ENCODE results near the gene EFCAB6. TPM values are rescaled to one million over a fixed set of nuclear protein-coding genes. Genes with fewer than 3 reads are reported as not detected.

The EFCAB6 gene
- total and polyA plus RNA-seq, 4 donors: 0.14 to 2.1 (median 0.53) TPM

GRCh38 chr22:43737150-43737828 is 74.8 kb downstream of the EFCAB6 start:
- Histone ChIP-seq H3K4me1 (ENCODE audit: control insufficient read depth in 4 of 4, insufficient read depth in 4 of 4, low read length in 3 of 4) (no peaks in the 10 kb centered on the region), H3K4me3 (ENCODE audit: low read depth in 1 of 3, low read length in 3 of 3) (no peak overlapping the region), H3K9ac (ENCODE audit: low read depth in 1 of 2, low read length in 2 of 2) (no peak overlapping the region), H3K27ac (ENCODE audit: low read depth in 1 of 2, low read length in 2 of 2) (no peak overlapping the region), H3K27me3 (ENCODE audit: control insufficient read depth in 4 of 4, insufficient read depth in 4 of 4, low read length in 3 of 4) (no peaks in the 10 kb centered on the region), H3K36me3 (ENCODE audit: control insufficient read depth in 4 of 4, insufficient read depth in 3 of 4, low read depth in 1 of 4, low read length in 3 of 4) (no peaks in the 10 kb centered on the region), H3K9me3 (ENCODE audit: control insufficient read depth in 4 of 4, low read length in 3 of 4) (no peaks in the 10 kb centered on the region)
- 93% methylated on average over 4 of the region's 4 CpGs for WGBS
- DNase-seq (ENCODE audit: low spot score): no peak
- TF ChIP-seq SP1 (IDR thresholded peaks at IDR 0.05) (no peak), MAX (IDR thresholded peaks at IDR 0.05) (no peak), HNF4A (conservative IDR thresholded peaks at IDR 0.05) (no peak), HNF4G (IDR thresholded peaks at IDR 0.05) (no peak), JUND (IDR thresholded peaks at IDR 0.05) (no peak), ATF3 (IDR thresholded peaks at IDR 0.05) (no peak), ZBTB33 (IDR thresholded peaks at IDR 0.05) (no peak), NR2F2 (IDR thresholded peaks at IDR 0.05) (no peak), RXRA (IDR thresholded peaks at IDR 0.05) (no peak), FOXA1 (IDR thresholded peaks at IDR 0.05) (no peak), YY1 (IDR thresholded peaks at IDR 0.05) (no peak), EGR1 (IDR thresholded peaks at IDR 0.05; ENCODE audit: low read depth in 2 of 2) (no peak), FOXA2 (IDR thresholded peaks at IDR 0.05) (no peak), TAF1 (conservative IDR thresholded peaks at IDR 0.05) (no peak)
- TF ChIP-seq, protein P1, sequence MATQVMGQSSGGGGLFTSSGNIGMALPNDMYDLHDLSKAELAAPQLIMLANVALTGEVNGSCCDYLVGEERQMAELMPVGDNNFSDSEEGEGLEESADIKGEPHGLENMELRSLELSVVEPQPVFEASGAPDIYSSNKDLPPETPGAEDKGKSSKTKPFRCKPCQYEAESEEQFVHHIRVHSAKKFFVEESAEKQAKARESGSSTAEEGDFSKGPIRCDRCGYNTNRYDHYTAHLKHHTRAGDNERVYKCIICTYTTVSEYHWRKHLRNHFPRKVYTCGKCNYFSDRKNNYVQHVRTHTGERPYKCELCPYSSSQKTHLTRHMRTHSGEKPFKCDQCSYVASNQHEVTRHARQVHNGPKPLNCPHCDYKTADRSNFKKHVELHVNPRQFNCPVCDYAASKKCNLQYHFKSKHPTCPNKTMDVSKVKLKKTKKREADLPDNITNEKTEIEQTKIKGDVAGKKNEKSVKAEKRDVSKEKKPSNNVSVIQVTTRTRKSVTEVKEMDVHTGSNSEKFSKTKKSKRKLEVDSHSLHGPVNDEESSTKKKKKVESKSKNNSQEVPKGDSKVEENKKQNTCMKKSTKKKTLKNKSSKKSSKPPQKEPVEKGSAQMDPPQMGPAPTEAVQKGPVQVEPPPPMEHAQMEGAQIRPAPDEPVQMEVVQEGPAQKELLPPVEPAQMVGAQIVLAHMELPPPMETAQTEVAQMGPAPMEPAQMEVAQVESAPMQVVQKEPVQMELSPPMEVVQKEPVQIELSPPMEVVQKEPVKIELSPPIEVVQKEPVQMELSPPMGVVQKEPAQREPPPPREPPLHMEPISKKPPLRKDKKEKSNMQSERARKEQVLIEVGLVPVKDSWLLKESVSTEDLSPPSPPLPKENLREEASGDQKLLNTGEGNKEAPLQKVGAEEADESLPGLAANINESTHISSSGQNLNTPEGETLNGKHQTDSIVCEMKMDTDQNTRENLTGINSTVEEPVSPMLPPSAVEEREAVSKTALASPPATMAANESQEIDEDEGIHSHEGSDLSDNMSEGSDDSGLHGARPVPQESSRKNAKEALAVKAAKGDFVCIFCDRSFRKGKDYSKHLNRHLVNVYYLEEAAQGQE (IDR thresholded peaks at IDR 0.05): no peak

- 93% methylated on average over 7 of the region's 7 CpGs for WGBS
- H3K9me3 ChIP-seq (ENCODE audit: control insufficient read depth in 4 of 4, low read length in 3 of 4): no peaks in the 10 kb centered on the region
- TF ChIP-seq, protein P1 (IDR thresholded peaks at IDR 0.05): no peak
- TF ChIP-seq JUND (IDR thresholded peaks at IDR 0.05): no peak
- TF ChIP-seq CTCF (IDR thresholded peaks at IDR 0.05; ENCODE audit: low read depth, low read length, missing input control): no peak
- TF ChIP-seq EGR1 (IDR thresholded peaks at IDR 0.05; ENCODE audit: low read depth in 2 of 2): no peak
- no peak for TF ChIP-seq SP1 (IDR thresholded peaks at IDR 0.05)
- TF ChIP-seq TAF1 (conservative IDR thresholded peaks at IDR 0.05): no peak
- no peak for TF ChIP-seq FOXA2 (IDR thresholded peaks at IDR 0.05)
- no peak for TF ChIP-seq ATF3 (IDR thresholded peaks at IDR 0.05)
- no peak for TF ChIP-seq GABPA (IDR thresholded peaks at IDR 0.05 in 1 of 2, conservative IDR thresholded peaks at IDR 0.05 in 1 of 2)
- no peak for TF ChIP-seq MAX (IDR thresholded peaks at IDR 0.05)
- TF ChIP-seq NR2F2 (IDR thresholded peaks at IDR 0.05): no peak
- TF ChIP-seq RAD21 (IDR thresholded peaks at IDR 0.05): no peak
- no peak for TF ChIP-seq FOXA1 (IDR thresholded peaks at IDR 0.05)
- no peak for TF ChIP-seq HNF4A (conservative IDR thresholded peaks at IDR 0.05)
- no peak for TF ChIP-seq YY1 (IDR thresholded peaks at IDR 0.05)
Measured at GRCh38 chr22:43736651-43737050, 75.5 kb downstream of the EFCAB6 start.

More at GRCh38 chr22:43736651-43737050, 75.5 kb downstream of the EFCAB6 start:
- Histone ChIP-seq H3K27ac (ENCODE audit: low read depth in 1 of 2, low read length in 2 of 2) (no peak overlapping the region), H3K36me3 (ENCODE audit: control insufficient read depth in 4 of 4, insufficient read depth in 3 of 4, low read depth in 1 of 4, low read length in 3 of 4) (no peaks in the 10 kb centered on the region), H3K9ac (ENCODE audit: low read depth in 1 of 2, low read length in 2 of 2) (no peak overlapping the region), H3K27me3 (ENCODE audit: control insufficient read depth in 4 of 4, insufficient read depth in 4 of 4, low read length in 3 of 4) (no peaks in the 10 kb centered on the region), H3K4me1 (ENCODE audit: control insufficient read depth in 4 of 4, insufficient read depth in 4 of 4, low read length in 3 of 4) (no peaks in the 10 kb centered on the region), H3K4me3 (ENCODE audit: low read depth in 1 of 3, low read length in 3 of 3) (no peak overlapping the region)
- no peak for DNase-seq (ENCODE audit: low spot score)
